BE2C (cell line): Measurements from ENCODE around the gene STOM.

Experiments
- DNase-seq: peaks from one replicate; pipeline ENCODE4 v3.0.0-alpha.2; 2020
- H3K27me3 ChIP-seq: fragments of 250-450 bp; sonication (Bioruptor Pico); 2 replicates; pipeline ENCODE4 v1.5.1; 2020; ENCODE audit warnings: mild to moderate bottlenecking
- H3K36me3 ChIP-seq: fragments of 250-450 bp; sonication (Bioruptor Pico); 2 replicates; pipeline ENCODE4 v1.5.1; 2020; ENCODE audit warnings: mild to moderate bottlenecking
- H3K4me1 ChIP-seq: fragments of 250-450 bp; sonication (Bioruptor Pico); 2 replicates; pipeline ENCODE4 v1.5.1; 2020
- H3K4me3 ChIP-seq: 2 replicates; pipeline ENCODE4 v1.5.1; 2011; ENCODE audit warnings: low read depth, low read length
- H3K9me3 ChIP-seq: fragments of 250-450 bp; sonication (Bioruptor Pico); 2 replicates; pipeline ENCODE4 v1.5.1; 2020
- CTCF ChIP-seq: IDR thresholded peaks from 2 replicates; pipeline ENCODE4 v1.5.1; 2012; ENCODE audit warnings: mild to moderate bottlenecking, low read depth, low read length

STOM gene

GRCh38 chr9:121305269-121305994 lies 64.6 kb downstream of the STOM start:
- TF ChIP-seq CTCF = no peak
- no peaks in the 10 kb centered on the region for H3K36me3 ChIP-seq
- no peaks in the 10 kb centered on the region for H3K4me1 ChIP-seq
- H3K27me3 ChIP-seq = peaks cover 6% of the 10 kb centered on the region
- no peaks in the 10 kb centered on the region for H3K9me3 ChIP-seq
- no peak for DNase-seq
- no peak overlapping the region for H3K4me3 ChIP-seq

GRCh38 chr9:121304707-121305106 lies 65.3 kb downstream of the STOM start:
- H3K4me1 ChIP-seq = no peaks in the 10 kb centered on the region
- no peak for DNase-seq
- H3K9me3 ChIP-seq = no peaks in the 10 kb centered on the region
- H3K4me3 ChIP-seq = no peak overlapping the region
- TF ChIP-seq CTCF = no peak
- peaks cover 13% of the 10 kb centered on the region for H3K27me3 ChIP-seq
- H3K36me3 ChIP-seq = no peaks in the 10 kb centered on the region

GRCh38 chr9:121303456-121304451 lies 66.3 kb downstream of the STOM start:
- no peak for TF ChIP-seq CTCF
- no peaks in the 10 kb centered on the region for H3K4me1 ChIP-seq
- no peak for DNase-seq
- H3K36me3 ChIP-seq = no peaks in the 10 kb centered on the region
- no peak overlapping the region for H3K4me3 ChIP-seq
- H3K27me3 ChIP-seq = peaks cover 13% of the 10 kb centered on the region
- H3K9me3 ChIP-seq = no peaks in the 10 kb centered on the region

- no peaks in the 10 kb centered on the region for H3K9me3 ChIP-seq
- peaks cover 13% of the 10 kb centered on the region for H3K27me3 ChIP-seq
- no peaks in the 10 kb centered on the region for H3K36me3 ChIP-seq
- no peak for DNase-seq
- no peaks in the 10 kb centered on the region for H3K4me1 ChIP-seq
- no peak overlapping the region for H3K4me3 ChIP-seq
- no peak for TF ChIP-seq CTCF
Measured at GRCh38 chr9:121302786-121303185, 67.3 kb downstream of the STOM start.

GRCh38 chr9:121302341-121302740 lies 67.7 kb downstream of the STOM start:
- no peak for DNase-seq
- H3K4me1 ChIP-seq = no peaks in the 10 kb centered on the region
- H3K4me3 ChIP-seq = no peak overlapping the region
- no peak for TF ChIP-seq CTCF
- H3K36me3 ChIP-seq = no peaks in the 10 kb centered on the region
- no peaks in the 10 kb centered on the region for H3K9me3 ChIP-seq
- peaks cover 13% of the 10 kb centered on the region for H3K27me3 ChIP-seq
